Measurements from ENCODE around the gene SLC44A1.

DNA sequence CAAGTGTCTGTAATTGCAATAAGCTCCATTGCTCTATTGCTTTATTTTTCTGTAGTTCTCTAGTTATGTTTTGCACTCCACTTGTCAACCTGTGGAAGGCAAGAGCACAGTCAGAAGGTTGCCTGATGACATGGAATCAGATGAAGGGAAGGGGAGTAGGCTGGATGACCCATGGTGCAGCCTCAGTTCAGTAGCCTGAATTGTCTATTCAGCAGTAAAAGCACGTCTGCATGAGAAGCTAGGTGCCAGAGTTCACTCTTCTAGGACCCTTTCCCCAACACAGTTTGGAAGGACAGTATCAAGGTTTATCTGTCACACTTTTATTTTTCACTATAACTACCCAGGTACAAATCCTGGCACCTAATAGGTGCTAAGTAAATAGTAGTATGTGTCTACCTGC, 39.3 kb downstream of the SLC44A1 start:
- TF ChIP-seq, protein P1, sequence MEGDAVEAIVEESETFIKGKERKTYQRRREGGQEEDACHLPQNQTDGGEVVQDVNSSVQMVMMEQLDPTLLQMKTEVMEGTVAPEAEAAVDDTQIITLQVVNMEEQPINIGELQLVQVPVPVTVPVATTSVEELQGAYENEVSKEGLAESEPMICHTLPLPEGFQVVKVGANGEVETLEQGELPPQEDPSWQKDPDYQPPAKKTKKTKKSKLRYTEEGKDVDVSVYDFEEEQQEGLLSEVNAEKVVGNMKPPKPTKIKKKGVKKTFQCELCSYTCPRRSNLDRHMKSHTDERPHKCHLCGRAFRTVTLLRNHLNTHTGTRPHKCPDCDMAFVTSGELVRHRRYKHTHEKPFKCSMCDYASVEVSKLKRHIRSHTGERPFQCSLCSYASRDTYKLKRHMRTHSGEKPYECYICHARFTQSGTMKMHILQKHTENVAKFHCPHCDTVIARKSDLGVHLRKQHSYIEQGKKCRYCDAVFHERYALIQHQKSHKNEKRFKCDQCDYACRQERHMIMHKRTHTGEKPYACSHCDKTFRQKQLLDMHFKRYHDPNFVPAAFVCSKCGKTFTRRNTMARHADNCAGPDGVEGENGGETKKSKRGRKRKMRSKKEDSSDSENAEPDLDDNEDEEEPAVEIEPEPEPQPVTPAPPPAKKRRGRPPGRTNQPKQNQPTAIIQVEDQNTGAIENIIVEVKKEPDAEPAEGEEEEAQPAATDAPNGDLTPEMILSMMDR (IDR thresholded peaks at IDR 0.05; ENCODE audit: insufficient read depth, low read length) = no peak
- TF ChIP-seq POLR2AphosphoS5 (IDR thresholded peaks at IDR 0.05; ENCODE audit: low read depth) (no peak), SPI1 (IDR thresholded peaks at IDR 0.05; ENCODE audit: borderline replicate concordance, low read depth) (no peak)
- TF ChIP-seq, protein P2, sequence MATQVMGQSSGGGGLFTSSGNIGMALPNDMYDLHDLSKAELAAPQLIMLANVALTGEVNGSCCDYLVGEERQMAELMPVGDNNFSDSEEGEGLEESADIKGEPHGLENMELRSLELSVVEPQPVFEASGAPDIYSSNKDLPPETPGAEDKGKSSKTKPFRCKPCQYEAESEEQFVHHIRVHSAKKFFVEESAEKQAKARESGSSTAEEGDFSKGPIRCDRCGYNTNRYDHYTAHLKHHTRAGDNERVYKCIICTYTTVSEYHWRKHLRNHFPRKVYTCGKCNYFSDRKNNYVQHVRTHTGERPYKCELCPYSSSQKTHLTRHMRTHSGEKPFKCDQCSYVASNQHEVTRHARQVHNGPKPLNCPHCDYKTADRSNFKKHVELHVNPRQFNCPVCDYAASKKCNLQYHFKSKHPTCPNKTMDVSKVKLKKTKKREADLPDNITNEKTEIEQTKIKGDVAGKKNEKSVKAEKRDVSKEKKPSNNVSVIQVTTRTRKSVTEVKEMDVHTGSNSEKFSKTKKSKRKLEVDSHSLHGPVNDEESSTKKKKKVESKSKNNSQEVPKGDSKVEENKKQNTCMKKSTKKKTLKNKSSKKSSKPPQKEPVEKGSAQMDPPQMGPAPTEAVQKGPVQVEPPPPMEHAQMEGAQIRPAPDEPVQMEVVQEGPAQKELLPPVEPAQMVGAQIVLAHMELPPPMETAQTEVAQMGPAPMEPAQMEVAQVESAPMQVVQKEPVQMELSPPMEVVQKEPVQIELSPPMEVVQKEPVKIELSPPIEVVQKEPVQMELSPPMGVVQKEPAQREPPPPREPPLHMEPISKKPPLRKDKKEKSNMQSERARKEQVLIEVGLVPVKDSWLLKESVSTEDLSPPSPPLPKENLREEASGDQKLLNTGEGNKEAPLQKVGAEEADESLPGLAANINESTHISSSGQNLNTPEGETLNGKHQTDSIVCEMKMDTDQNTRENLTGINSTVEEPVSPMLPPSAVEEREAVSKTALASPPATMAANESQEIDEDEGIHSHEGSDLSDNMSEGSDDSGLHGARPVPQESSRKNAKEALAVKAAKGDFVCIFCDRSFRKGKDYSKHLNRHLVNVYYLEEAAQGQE (IDR thresholded peaks at IDR 0.05; ENCODE audit: insufficient replicate concordance, low read depth) = no peak
